ENCODE measurements around the gene TOR1AIP1.
"Not testable (repeated sequence)": the region's sequence is repeated elsewhere in the genome, so short reads cannot be mapped to it uniquely, and the experiment has no call there.

The TOR1AIP1 gene, protein sequence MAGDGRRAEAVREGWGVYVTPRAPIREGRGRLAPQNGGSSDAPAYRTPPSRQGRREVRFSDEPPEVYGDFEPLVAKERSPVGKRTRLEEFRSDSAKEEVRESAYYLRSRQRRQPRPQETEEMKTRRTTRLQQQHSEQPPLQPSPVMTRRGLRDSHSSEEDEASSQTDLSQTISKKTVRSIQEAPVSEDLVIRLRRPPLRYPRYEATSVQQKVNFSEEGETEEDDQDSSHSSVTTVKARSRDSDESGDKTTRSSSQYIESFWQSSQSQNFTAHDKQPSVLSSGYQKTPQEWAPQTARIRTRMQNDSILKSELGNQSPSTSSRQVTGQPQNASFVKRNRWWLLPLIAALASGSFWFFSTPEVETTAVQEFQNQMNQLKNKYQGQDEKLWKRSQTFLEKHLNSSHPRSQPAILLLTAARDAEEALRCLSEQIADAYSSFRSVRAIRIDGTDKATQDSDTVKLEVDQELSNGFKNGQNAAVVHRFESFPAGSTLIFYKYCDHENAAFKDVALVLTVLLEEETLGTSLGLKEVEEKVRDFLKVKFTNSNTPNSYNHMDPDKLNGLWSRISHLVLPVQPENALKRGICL

GRCh38 chr1:179882253-179883039 lies at the start of gene TOR1AIP1:
TSS of gene TOR1AIP1 (plus strand) at chr1:179882285. CDS start at chr1:179882503, 218 bp downstream.
- peak; percentile 82 to 94 (median 90) for DNase-seq (ENCODE audit: low read depth in 4 of 4, low spot score in 1 of 4)

DNA sequence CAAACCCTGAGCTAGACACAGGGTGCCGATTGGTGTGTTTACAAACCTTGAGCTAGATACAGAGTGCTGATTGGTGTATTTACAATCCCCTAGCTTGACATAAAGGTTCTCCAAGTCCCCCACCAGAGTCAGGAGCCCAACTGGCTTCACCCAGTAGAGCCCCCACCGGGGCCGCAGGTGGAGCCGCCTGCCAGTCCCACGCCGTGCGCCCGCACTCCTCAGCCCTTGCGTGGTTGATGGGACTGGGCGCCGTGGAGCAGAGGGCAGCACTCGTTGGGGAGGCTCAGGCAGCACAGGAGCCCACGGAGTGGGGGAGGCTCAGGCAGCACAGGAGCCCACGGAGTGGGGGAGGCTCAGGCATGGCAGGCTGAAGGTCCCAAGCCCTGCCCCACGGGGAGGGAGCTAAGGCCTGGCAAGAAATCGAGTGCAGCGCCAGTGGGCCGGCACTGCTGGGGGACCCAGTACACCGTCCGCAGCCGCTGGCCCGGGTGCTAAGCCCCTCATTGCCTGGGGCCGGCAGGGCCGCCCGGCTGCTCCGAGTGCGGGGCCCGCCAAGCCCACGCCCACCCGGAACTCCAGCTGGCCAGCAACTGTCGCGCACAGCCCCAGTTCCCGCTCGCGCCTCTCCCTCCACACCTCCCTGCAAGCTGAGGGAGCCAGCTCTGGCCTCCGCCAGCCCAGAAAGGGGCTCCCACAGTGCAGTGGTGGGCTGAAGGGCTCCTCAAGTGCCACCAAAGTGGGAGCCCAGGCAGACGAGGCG lies 45.2 kb upstream of the TOR1AIP1 start:
- not testable (repeated sequence) for DNase-seq (ENCODE audit: low read depth in 4 of 4, low spot score in 1 of 4)

DNA sequence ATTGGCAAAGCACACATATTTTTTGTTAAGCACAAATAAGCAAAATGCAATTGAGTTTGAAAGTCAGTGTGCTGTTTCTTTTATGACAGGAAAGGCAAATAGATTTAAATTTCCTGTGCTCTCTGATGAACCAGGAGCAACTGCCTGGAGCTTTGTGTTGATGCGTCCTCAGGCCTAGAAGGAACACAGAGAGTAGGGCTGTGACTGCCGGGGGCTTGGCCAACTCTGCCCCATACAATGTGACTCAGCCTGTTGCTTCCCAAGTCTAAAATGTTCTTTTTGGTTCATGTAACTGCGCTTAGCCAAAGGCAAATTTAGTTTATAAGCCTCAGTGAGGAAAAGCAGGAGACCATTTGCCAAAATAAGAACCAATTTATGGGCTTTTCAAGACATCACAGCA lies 42.0 kb upstream of the TOR1AIP1 start:
- no peak for DNase-seq (ENCODE audit: low read depth in 4 of 4, low spot score in 1 of 4)

DNA sequence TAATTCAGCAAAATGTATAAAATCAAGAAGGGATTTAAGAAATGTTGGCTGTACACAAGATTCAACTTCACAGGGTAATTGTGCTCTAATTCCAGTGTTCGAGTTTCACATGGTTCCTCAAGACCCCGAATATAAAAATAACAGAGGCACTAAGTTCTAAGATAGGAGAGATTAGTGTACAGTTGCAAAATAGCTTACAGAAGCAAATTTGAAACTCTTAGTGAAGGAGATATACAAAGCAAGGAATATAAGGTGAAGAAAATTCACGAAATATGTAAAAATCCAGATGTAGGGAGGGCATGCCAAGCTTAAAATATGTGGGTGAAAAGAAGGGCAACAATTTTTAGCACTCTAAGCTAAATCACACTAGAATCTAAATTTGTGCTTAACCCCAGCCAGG lies 33.9 kb upstream of the TOR1AIP1 start:
- no peak for DNase-seq (ENCODE audit: low read depth in 4 of 4, low spot score in 1 of 4)

GRCh38 chr1:179853102-179853501 lies 29.0 kb upstream of the TOR1AIP1 start:
- DNase-seq (ENCODE audit: low read depth in 4 of 4, low spot score in 1 of 4): no peak

GRCh38 chr1:179855831-179856230 lies 26.3 kb upstream of the TOR1AIP1 start:
- DNase-seq (ENCODE audit: low read depth in 4 of 4, low spot score in 1 of 4): not testable (repeated sequence)

DNA sequence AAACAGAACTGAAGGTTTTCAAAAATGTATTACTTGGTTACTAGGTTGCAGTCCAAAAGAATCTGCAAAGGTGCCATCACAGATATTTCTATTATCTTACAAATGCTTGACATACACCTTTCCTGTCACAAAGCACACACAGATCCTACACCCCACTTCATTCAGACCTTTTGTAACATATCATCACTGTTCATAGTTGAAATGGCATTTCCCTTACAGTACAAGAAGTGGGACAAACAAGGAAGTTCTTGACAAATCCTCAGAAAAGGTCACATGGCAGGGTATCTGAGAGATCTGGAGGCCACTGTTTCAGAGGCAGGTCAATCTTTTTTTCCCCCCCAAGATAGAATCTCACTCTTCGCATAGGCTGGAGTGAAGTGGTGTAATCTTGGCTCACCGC lies 25.8 kb upstream of the TOR1AIP1 start:
- DNase-seq (ENCODE audit: low read depth in 4 of 4, low spot score in 1 of 4): no peak

DNA sequence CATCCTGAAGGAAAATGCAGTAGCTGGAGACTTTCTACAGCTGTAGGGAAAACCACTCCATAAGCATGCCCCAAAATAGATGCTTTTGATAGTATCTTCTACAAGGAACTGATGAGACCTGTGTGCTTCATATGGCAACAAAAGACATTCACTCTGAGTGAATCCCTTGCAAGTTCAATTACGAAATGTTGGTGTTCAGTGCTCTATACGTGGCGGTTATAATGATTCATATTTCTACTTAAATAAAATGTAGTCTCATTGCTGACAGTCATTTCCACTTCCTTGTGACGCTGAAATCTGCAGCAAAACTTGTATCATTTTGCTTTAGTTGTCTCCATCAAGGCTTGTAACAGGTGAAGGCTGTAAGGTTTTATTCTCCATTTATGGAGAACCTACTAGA lies 25.1 kb upstream of the TOR1AIP1 start:
- DNase-seq (ENCODE audit: low read depth in 4 of 4, low spot score in 1 of 4): no peak

DNA sequence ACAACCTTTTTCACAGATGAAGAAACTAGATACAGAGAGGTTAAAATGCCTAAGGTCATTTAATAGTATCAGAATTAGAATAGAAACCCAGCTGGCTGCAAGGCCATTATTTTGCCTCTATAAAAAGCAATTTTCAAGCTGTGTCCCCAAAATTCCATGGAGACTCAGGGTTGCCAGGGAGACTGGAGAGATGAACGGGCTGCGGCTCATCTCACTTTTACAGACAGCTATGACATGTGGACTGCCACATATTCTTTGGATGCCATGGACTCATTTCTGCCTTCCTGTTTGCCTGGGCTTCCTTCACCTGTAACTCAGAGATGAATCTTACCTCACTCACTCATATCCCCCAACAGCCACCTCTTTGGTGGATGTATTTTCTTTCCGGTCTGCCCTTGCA lies 21.4 kb upstream of the TOR1AIP1 start:
- no peak for DNase-seq (ENCODE audit: low read depth in 4 of 4, low spot score in 1 of 4)

DNA sequence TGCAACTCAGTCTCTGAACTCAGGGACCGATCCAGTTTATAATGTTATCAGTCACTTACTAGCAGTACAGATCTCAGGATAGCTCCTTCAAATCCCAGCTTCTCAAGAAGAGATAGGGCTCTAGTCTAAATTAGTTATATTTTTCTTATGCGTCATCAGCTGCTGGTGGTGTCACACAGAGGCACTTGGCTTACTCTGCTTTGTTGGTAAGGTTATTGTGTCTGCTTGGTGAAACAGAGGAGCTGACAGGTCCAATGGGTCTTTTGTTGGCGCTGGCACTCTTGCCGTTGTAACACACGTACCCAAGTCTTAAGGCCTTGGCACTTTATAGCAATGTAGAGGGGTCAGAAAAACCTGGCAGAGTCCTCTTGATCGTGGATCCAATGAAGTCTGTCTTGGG lies 16.7 kb upstream of the TOR1AIP1 start:
- no peak for DNase-seq (ENCODE audit: low read depth in 4 of 4, low spot score in 1 of 4)

DNA sequence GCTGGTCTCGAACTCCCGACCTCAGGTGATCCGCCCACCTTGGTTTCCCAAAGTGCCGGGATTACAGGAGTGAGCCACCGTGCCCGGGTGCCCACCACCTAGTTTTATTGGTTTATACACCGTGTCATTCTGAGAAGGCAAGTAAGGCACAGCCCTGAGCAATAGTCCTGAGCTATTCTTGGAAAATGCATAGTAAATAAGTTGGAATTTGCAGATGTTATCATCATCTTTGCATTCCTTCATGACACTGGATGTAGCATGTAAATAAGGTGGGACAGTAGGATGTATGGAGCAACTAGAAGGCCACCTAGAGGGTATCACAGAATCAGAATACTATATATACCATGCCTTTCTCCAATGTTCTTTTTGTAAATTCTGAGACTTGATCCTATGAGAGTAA lies 15.5 kb upstream of the TOR1AIP1 start:
- no peak for DNase-seq (ENCODE audit: low read depth in 4 of 4, low spot score in 1 of 4)

DNA sequence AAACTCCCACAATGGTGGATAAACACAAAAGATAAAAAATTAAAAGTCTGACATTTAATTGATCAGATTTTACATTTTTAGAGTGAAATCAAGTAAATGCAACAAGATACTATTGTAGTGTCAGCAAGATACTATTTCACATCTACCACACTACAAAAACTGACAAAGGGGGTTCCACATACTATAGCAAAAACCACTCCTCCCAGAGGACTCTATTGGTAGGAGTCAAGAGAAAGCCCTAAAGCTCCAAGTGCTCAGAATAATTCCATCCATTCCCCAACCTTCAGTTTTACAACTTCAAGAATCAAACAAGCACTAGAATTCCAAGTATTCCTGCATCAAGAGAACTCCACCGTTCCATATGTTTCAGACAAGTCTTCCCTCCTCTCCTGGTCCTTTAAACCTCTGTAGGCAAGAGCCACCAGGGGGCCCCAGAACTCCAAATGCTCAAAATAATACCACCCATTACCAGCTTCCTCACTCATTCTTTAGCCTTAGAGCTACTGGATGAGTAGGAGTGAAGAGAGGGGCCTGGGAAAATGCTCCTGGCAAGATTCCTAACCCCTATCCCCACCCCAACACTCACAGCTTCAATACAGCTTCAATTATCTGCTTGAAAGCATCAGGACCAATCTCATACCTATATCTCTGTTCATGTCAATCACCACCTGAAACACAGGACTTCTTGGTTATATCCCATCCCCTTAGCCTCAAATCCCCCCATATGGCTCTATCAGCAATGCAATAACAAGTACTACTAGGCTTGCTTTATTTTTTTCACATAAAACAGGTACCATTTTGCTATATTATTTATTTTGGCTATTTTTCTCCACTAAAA lies 14.4 kb upstream of the TOR1AIP1 start:
- peak in 1 of 4 experiments; percentile 20 for DNase-seq (ENCODE audit: low read depth in 4 of 4, low spot score in 1 of 4)

GRCh38 chr1:179870870-179871269 lies 11.2 kb upstream of the TOR1AIP1 start:
- DNase-seq (ENCODE audit: low read depth in 4 of 4, low spot score in 1 of 4): no peak

DNA sequence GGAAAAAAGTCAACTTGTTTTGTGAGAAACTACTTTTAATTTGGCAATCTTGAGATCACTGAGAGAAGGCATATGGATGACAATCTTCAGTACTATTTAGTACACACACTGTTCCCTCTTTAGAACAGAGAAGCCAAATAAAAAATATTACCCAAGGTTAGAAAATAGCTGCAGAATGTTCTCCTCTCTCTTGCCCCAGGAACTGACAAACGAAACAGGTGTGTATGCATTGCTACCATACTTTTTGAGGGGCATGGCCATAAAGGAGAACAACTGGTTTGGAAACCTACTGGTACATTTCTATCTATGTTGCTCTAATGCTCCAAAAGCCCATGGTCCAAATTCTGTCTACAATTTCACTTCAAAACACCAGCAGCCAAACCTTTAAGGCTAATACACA lies 10.1 kb upstream of the TOR1AIP1 start:
- no peak for DNase-seq (ENCODE audit: low read depth in 4 of 4, low spot score in 1 of 4)

- no peak for DNase-seq (ENCODE audit: low read depth in 4 of 4, low spot score in 1 of 4)
Observed at GRCh38 chr1:179872558-179872957, 9.5 kb upstream of the TOR1AIP1 start.

- no peak for DNase-seq (ENCODE audit: low read depth in 4 of 4, low spot score in 1 of 4)
Observed at GRCh38 chr1:179873438-179873851, 8.6 kb upstream of the TOR1AIP1 start.

DNA sequence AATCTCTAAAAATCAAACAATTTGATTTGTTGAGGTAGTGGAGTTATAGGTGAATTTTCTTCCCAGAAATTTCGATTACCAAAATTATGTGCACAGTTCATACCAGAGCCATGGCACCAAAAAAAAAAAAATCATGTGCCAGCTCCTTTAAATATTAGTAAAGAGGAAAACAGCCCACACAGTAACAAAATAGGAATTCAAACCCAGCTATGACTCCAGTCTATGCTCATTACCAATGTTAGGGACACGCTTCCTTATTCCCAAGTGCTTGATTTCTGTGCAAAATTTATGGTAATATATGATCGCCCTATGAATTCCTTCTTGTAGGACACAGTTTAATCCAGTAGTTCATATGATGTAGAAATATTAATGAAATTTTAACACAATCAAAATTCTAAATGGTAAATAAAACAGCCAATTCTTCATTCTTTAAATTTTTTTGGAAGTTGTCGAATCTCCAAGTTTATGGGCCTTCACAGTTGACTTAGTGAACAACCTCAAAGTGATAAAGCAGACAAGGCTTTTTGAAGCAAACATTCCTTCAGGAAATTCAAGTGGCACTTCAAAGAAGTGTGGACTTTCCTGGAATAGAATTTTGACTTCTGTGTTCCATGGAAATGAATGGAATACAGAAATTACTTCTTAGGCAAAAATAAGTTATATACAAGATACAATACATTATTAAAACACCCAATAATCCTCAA lies 6.3 kb upstream of the TOR1AIP1 start:
- no peak for DNase-seq (ENCODE audit: low read depth in 4 of 4, low spot score in 1 of 4)

- DNase-seq (ENCODE audit: low read depth in 4 of 4, low spot score in 1 of 4): no peak
Observed at GRCh38 chr1:179876300-179876715, 5.8 kb upstream of the TOR1AIP1 start.

DNA sequence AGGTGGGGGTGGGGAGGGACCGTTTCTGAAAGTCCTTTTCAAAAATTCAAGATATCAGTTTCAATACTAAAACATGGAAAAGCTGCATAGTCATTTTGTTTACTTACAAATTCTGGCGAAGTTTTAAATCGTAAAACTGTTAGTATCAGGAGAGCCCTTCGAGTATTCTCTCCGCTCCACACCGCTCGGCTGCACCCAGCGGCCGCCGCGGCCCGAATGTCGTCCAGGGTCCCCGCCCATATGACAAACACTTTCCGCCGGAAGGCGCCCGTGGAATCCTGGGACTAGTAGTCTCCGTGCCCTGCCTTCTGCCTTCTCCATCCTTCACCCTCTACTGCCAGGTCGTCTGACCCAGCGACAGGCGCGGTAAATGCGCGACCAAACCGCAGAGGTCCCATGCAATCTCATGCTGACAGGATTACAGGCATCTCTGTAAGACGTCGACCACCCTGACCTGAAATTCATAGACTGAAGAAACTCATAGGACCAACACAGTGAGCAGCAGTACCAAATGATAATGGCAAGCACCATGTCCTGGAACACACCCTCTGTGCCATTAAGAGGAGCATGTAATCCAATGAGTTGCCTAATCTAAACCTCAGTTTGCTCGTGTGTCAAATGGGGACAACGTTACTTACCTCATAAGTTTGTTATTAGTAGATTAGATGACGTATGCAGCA lies 4.4 kb upstream of the TOR1AIP1 start, which contains the start of gene TOR1AIP2:
Gene TOR1AIP2, minus strand, starts transcription at position 218 of the 680 bp plus-strand sequence. CDS start 25,138 bp downstream, outside the sequence.
- peak; percentile 65 to 86 (median 80) for DNase-seq (ENCODE audit: low read depth in 4 of 4, low spot score in 1 of 4)

All from stimulated activated CD4-positive, alpha-beta T cell treated with anti-CD3 and anti-CD28 coated beads, Interleukin-1b, Interleukin-23, amount 100 ng/mL, for 24 hours (primary cell).